GM12878 (cell line): Measurements from ENCODE around the gene CAPN10. TPM values are rescaled to one million over a fixed set of nuclear protein-coding genes. Genes with fewer than 3 reads are reported as not detected.

Experiments used
- ATAC-seq: fragments of 200-7000 bp; cut with Tn5 transposase; 3 replicates; pipeline ENCODE4 v1.9.1; 2020; ENCODE audit warnings: mild to moderate bottlenecking, moderate library complexity
- BruUV-seq: library from RNA; stranded (reverse); fragments of 400-500 nt; replicated peaks from 2 replicates; lab custom pipeline; 2021; lab: Mats Ljungman, UMichigan
- CTCF ChIA-PET: fragments of 300-600 bp; sonication (Branson Sonifier 250); formaldehyde crosslinking; extraction: SDS; loops from one replicate; lab custom pipeline; 2021; ENCODE audit warnings: inconsistent platforms; lab: Yijun Ruan, JAX
- POLR2A ChIA-PET: fragments of 350-600 bp; formaldehyde crosslinking; extraction: SDS; loops from one replicate; lab custom pipeline; 2021; ENCODE audit warnings: inconsistent platforms; lab: Charles Lee
- RAD21 ChIA-PET: fragments of 300-600 bp; sonication (Branson Sonifier 250); formaldehyde crosslinking; loops from one replicate; lab custom pipeline; 2023; ENCODE audit warnings: antibody characterized with exemption; ENCODE audit not compliant: unreplicated experiment; lab: Charles Lee
- SMC1A ChIA-PET: fragments of 300-600 bp; sonication (Branson Sonifier 250); formaldehyde crosslinking; loops from one replicate; lab custom pipeline; 2023; ENCODE audit not compliant: unreplicated experiment, uncharacterized antibody; lab: Charles Lee
- DNase-seq: peaks from one replicate; pipeline ENCODE4 v3.0.0-alpha.2; 2011; ENCODE audit warnings: low read depth, low spot score
- FAIRE-seq: peaks from 3 replicates; lab custom pipeline; 2011; peaks lifted over from hg19 to GRCh38; lab: Jason Lieb, UNC
- H2AFZ ChIP-seq: 2 replicates; pipeline ENCODE4 v1.6.0; 2011; ENCODE audit warnings: low read depth, low read length, control low read depth; ENCODE audit not compliant: control insufficient read depth
- H3K27ac ChIP-seq: 2 replicates; pipeline ENCODE4 v1.5.1; 2011; ENCODE audit warnings: control low read depth; ENCODE audit not compliant: control insufficient read depth, insufficient read depth
- H3K27me3 ChIP-seq, 2 experiments: replicated peaks in 1 of 2; 2 replicates each; pipeline versions ENCODE4 v1.6.0 to v1.6.1; 2011; ENCODE audit warnings: low read length in 1 of 2; ENCODE audit not compliant: control insufficient read depth in 2 of 2, insufficient read depth in 2 of 2
- H3K36me3 ChIP-seq, 2 experiments: 2 replicates each; pipeline ENCODE4 v1.5.1; 2011; ENCODE audit warnings: low read length in 1 of 2; ENCODE audit not compliant: control insufficient read depth in 2 of 2, insufficient read depth in 2 of 2
- H3K4me1 ChIP-seq: 2 replicates; pipeline ENCODE4 v1.6.1; 2011; ENCODE audit warnings: mild to moderate bottlenecking, low read length, moderate library complexity, mixed read lengths; ENCODE audit not compliant: control insufficient read depth, insufficient read depth
- H3K4me2 ChIP-seq: 2 replicates; pipeline ENCODE4 v1.6.0; 2011; ENCODE audit warnings: control low read depth; ENCODE audit not compliant: control insufficient read depth, insufficient read depth
- H3K4me3 ChIP-seq: fragments of 200-600 bp; sonication (generic); 2 replicates; pipeline ENCODE4 v1.5.1; 2016
- H3K79me2 ChIP-seq: 2 replicates; pipeline ENCODE4 v1.6.0; 2011; ENCODE audit warnings: low read length; ENCODE audit not compliant: control insufficient read depth, insufficient read depth
- H3K9ac ChIP-seq: 2 replicates; pipeline ENCODE4 v1.8.0; 2011; ENCODE audit warnings: low read length, control low read depth, mixed read lengths; ENCODE audit not compliant: control insufficient read depth, insufficient read depth
- H3K9me3 ChIP-seq: replicated peaks from 3 replicates; pipeline ENCODE4 v1.5.1; 2011; ENCODE audit warnings: mild to moderate bottlenecking, low read length; ENCODE audit not compliant: control insufficient read depth, insufficient read depth
- H4K20me1 ChIP-seq: 2 replicates; pipeline ENCODE4 v1.6.0; 2011; ENCODE audit not compliant: control insufficient read depth, insufficient read depth
- ASH2L ChIP-seq: fragments of 300-600, 200-600 bp; sonication (generic); IDR thresholded peaks from 2 replicates; pipeline ENCODE4 v1.6.1; 2017; ENCODE audit warnings: low read depth, mild to moderate bottlenecking, borderline replicate concordance
- BHLHE40 ChIP-seq, 2 experiments: fragments of 450-650 bp in 1 of 2; IDR thresholded peaks; 2 replicates each; pipeline ENCODE4 v1.6.1; 2011 to 2017; ENCODE audit warnings: low read depth in 2 of 2, borderline replicate concordance in 1 of 2, improper control_type of control experiment in 1 of 2, low read length in 1 of 2, mild to moderate bottlenecking in 1 of 2
- CBFB ChIP-seq: IDR thresholded peaks from 2 replicates; pipeline ENCODE4 v1.6.1; 2016; ENCODE audit warnings: antibody characterized with exemption, low read depth
- CHD4 ChIP-seq: fragments of 200-600 bp; sonication (generic); IDR thresholded peaks from 2 replicates; pipeline ENCODE4 v1.6.1; 2016; ENCODE audit warnings: mild to moderate bottlenecking
- DPF2 ChIP-seq: fragments of 450-650 bp; IDR thresholded peaks from 2 replicates; pipeline ENCODE4 v1.6.1; 2017; ENCODE audit warnings: mild to moderate bottlenecking
- FOS ChIP-seq: IDR thresholded peaks from 3 replicates; pipeline ENCODE4 v1.6.1; 2011; ENCODE audit warnings: borderline replicate concordance; ENCODE audit not compliant: insufficient read length; ENCODE audit errors: extremely low read depth
- KDM1A ChIP-seq: fragments of 200-600 bp; sonication (generic); IDR thresholded peaks from 2 replicates; pipeline ENCODE4 v1.6.1; 2016; ENCODE audit warnings: borderline replicate concordance
- MXI1 ChIP-seq: fragments of 150-350 bp; IDR thresholded peaks from 2 replicates; pipeline ENCODE4 v1.6.1; 2011; ENCODE audit warnings: low read depth, mild to moderate bottlenecking, inconsistent platforms, low read length, improper control_type of control experiment
- RBBP5 ChIP-seq: fragments of 200-600 bp; sonication (generic); conservative IDR thresholded peaks from 2 replicates; pipeline ENCODE4 v1.6.1; 2016
- RELA ChIP-seq: fragments of 450-650 bp; IDR thresholded peaks from 2 replicates; pipeline ENCODE4 v1.8.0; 2014; ENCODE audit warnings: borderline replicate concordance; ENCODE audit not compliant: partially characterized antibody
- SUPT20H ChIP-seq: IDR thresholded peaks from 2 replicates; pipeline ENCODE4 v1.6.1; 2011; ENCODE audit warnings: low read depth, mild to moderate bottlenecking, low read length, moderate library complexity, borderline replicate concordance; ENCODE audit not compliant: control insufficient read depth
- TAF1 ChIP-seq: IDR thresholded peaks from 2 replicates; pipeline ENCODE4 v1.6.1; 2011; ENCODE audit warnings: mild to moderate bottlenecking, low read depth, low read length, borderline replicate concordance
- USF2 ChIP-seq: IDR thresholded peaks from 2 replicates; pipeline ENCODE4 v1.6.1; 2011; ENCODE audit warnings: low read depth, low read length, improper control_type of control experiment, borderline replicate concordance
- ZNF24 ChIP-seq: fragments of 450-650 bp; IDR thresholded peaks from 2 replicates; pipeline ENCODE4 v1.6.1; 2017; ENCODE audit warnings: antibody characterized with exemption, mild to moderate bottlenecking
- WGBS: methylation state at CpG from one replicate; pipeline ENCODE4 v1.1.6; 2016; ENCODE audit warnings: low lambda C conversion rate; ENCODE audit not compliant: insufficient replicate concordance, insufficient coverage; ENCODE audit errors: missing lambda C conversion rate; 5-methylcytosine and 5-hydroxymethylcytosine counted together
- in situ Hi-C: fragments of 300-500 bp; cut with MboI; formaldehyde crosslinking; loops from 9 replicates; pipeline ENCODE4 v1.14.3; 2018; ENCODE audit warnings: mixed read lengths
- intact Hi-C: fragments of 100-400 bp; cut with micrococcal nuclease; formaldehyde crosslinking; loops from one replicate; pipeline ENCODE4 v1.14.2; 2022; ENCODE audit not compliant: unreplicated experiment
- polyA plus RNA-seq, 11 experiments: library from polyadenylated mRNA; depleted of rRNA in 4 of 11; unstranded in 6 of 11; stranded (reverse) in 5 of 11; fragments of >200 nt; fragmentation: Nextera tagmentation in 4 of 11; fragmentation: Illumina TruSeq in 1 of 11; extraction: Ambion mirVana in 4 of 11; extraction: Trizol in 1 of 11; gene quantifications; 1 replicate in 1 of 11; 2 replicates in 10 of 11; pipeline versions ENCODE4 v1.2.1 to v1.2.3, GENCODE V29; 2011 to 2016; ENCODE audit warnings: inconsistent platforms in 2 of 11, missing spikeins in 2 of 11, low read depth in 1 of 11
- total RNA-seq, 4 experiments: library from RNA; depleted of rRNA in 3 of 4; stranded (reverse); fragments of >200 nt in 3 of 4; fragmentation: Illumina TruSeq in 1 of 4; extraction: Trizol in 1 of 4; gene quantifications; 2 replicates each; pipeline versions ENCODE4 v1.2.1 to v1.2.3, GENCODE V29; 2013 to 2021
- TF ChIP-seq, protein P1 (sequence below): fragments of 450-650 bp; IDR thresholded peaks from 2 replicates; pipeline ENCODE4 v1.6.1; 2017; ENCODE audit warnings: mild to moderate bottlenecking, low read depth, inconsistent platforms; ENCODE audit not compliant: poor library complexity, severe bottlenecking

The CAPN10 gene
- total and polyA plus RNA-seq, 10 of the 15 experiments (the other 5 are each of a cell fraction or from before 2014, with no cell fraction given) = 0.37 to 40.6 (median 17.5) TPM

GRCh38 chr2:240596491-240596931, 10.0 kb downstream of the CAPN10 start:
- no peaks in the 10 kb centered on the region for H3K79me2 ChIP-seq
- ChIA-PET POLR2A (no interaction called here), CTCF (no interaction called here), SMC1A (no interaction called here), RAD21 (no interaction called here)
- H4K20me1 ChIP-seq = no peaks in the 10 kb centered on the region
- H3K27ac ChIP-seq = no peak overlapping the region
- no peak for ATAC-seq
- no TSS peak for BruUV-seq
- 85% methylated on average over 23 of the region's 23 CpGs for WGBS
- TF ChIP-seq FOS (no peak), MXI1 (no peak), RELA (no peak), DPF2 (no peak), USF2 (no peak), KDM1A (no peak), ZNF24 (no peak), BHLHE40 (IDR thresholded peaks at IDR 0.05; ENCODE audit: borderline replicate concordance in 1 of 2, low read depth in 2 of 2, low read length in 1 of 2) (no peak), CBFB (no peak), RBBP5 (no peak), SUPT20H (no peak), TAF1 (no peak), ASH2L (no peak), CHD4 (no peak)
- TF ChIP-seq, protein P1, sequence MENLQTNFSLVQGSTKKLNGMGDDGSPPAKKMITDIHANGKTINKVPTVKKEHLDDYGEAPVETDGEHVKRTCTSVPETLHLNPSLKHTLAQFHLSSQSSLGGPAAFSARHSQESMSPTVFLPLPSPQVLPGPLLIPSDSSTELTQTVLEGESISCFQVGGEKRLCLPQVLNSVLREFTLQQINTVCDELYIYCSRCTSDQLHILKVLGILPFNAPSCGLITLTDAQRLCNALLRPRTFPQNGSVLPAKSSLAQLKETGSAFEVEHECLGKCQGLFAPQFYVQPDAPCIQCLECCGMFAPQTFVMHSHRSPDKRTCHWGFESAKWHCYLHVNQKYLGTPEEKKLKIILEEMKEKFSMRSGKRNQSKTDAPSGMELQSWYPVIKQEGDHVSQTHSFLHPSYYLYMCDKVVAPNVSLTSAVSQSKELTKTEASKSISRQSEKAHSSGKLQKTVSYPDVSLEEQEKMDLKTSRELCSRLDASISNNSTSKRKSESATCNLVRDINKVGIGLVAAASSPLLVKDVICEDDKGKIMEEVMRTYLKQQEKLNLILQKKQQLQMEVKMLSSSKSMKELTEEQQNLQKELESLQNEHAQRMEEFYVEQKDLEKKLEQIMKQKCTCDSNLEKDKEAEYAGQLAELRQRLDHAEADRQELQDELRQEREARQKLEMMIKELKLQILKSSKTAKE = no peak
- DNase-seq = no peak
- FAIRE-seq = no peak
- H3K4me3 ChIP-seq = no peak overlapping the region
- peaks cover 0 to 25% of the 10 kb centered on the region in 2 experiments; a peak in 3 of 4 replicates for H3K36me3 ChIP-seq
- H3K9me3 ChIP-seq = no peaks in the 10 kb centered on the region
- H2AFZ ChIP-seq = no peak overlapping the region
- H3K4me2 ChIP-seq = no peak overlapping the region
- H3K4me1 ChIP-seq = no peaks in the 10 kb centered on the region; the same call in 1 of the 2 replicates
- in situ Hi-C loops (no loop called here), intact Hi-C loops (no loop called here)
- H3K27me3 ChIP-seq = no peaks in the 10 kb centered on the region
- H3K9ac ChIP-seq = no peak overlapping the region
